GM19397 (cell line): ENCODE data around the gene HNRNPA1L2.
"Not testable (repeated sequence)": the region's sequence is repeated elsewhere in the genome, so short reads cannot be mapped to it uniquely, and the experiment has no call there.

Experiments used
- ATAC-seq: cut with Tn5 transposase; IDR thresholded peaks from one replicate; pipeline ENCODE4 v1.9.1; 2021; ENCODE audit warnings: mild to moderate bottlenecking, moderate library complexity; ENCODE audit not compliant: unreplicated experiment

The HNRNPA1L2 gene

DNA sequence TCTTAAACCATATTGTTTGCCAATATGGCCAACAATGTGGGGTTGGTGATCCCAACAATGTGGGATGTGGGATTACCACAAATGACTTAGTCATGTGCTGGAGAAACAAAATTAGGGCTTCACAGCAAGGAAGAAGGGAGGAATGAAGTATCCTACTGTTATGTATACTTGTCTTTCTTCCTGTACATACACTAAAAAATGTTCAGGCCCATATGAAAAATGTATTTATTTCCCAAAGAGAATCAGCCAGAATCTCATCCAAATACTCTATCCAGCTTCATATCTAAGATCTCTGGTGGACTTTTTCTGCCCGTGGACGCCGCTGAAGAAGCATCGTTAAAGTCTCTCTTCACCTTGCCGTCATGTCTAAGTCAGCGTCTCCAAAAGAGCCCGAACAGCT is at the start of gene HNRNPA1L2:
Gene HNRNPA1L2, plus strand, starts transcription at position 301 of the 400 bp plus-strand sequence. Its CDS starts 62 bp downstream, at position 363.
- no peak for ATAC-seq

DNA sequence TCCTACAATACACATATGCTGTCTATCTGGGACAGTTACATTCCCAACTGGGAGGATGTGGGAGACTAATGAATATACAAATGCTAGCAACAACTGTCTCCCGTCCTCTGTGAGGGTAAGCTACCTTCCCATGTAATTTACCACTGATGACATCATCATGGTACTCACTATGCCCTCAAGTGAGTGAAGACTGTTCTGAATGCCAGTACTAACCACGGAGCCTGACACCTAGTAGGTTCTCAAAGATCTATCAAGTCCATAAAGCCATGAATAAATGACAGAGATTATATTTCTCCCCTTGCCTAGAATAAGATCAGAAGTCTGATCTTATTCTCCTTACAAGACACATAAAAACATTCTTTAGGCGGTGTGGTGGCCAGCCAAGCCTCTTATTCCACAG is 49.1 kb upstream of the HNRNPA1L2 start:
- ATAC-seq = not testable (repeated sequence)

DNA sequence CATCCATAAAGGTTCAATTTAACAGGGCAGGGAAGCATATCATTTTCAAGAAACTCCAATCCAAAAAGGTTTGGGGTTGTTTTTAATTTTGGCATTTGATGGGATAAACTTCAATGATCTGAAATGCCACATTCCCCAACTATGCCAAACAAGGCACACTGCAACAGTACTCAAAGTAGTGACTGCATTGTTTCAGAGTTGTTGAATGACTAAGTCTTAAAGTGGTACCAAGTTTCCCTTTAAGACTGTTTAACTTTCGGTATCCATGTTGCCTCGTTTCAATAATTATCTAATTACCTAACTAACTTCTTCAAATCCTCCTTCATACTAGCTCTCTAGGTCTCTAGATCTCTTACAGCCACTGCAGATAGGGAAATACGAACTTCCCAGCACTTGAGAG is 48.4 kb upstream of the HNRNPA1L2 start:
- not testable (repeated sequence) for ATAC-seq

DNA sequence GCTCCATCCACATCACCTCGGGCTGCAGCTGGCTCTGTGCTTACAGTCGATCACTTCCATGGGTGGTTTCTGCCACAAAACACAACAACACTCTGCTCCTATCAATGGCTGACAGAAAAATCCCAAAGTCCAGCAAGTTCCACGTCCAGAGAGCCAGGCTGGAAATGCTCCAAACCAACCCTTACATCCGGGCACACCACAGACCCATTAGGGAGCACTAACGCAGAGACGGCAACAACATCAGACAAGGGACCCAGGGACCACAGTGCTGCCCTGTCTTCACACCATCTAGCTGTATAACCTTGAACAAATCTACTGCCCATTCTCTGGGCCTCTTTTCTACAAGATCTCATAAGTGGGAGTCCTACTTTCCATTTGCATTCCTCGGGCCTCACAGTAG is 47.9 kb upstream of the HNRNPA1L2 start:
- not testable (repeated sequence) for ATAC-seq

DNA sequence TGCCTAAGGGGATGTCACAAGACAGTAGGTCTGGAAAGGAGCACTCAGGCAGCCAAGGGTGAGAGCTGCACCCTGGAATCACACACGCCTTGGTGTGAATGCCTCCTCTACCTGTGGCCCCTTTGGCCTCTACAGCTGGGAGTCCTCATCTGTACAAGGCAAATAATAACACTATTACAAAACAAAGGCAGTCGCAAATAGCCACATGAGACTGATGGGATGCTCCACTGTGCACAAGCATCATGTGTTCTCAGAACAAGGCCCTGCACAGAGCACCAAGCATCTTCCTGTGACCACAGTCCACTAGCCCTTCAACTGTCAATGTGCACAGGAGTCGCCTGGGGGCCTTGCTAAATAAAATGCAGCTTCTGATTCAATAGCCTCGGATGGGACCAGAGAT is 44.6 kb upstream of the HNRNPA1L2 start:
- ATAC-seq = no peak

DNA sequence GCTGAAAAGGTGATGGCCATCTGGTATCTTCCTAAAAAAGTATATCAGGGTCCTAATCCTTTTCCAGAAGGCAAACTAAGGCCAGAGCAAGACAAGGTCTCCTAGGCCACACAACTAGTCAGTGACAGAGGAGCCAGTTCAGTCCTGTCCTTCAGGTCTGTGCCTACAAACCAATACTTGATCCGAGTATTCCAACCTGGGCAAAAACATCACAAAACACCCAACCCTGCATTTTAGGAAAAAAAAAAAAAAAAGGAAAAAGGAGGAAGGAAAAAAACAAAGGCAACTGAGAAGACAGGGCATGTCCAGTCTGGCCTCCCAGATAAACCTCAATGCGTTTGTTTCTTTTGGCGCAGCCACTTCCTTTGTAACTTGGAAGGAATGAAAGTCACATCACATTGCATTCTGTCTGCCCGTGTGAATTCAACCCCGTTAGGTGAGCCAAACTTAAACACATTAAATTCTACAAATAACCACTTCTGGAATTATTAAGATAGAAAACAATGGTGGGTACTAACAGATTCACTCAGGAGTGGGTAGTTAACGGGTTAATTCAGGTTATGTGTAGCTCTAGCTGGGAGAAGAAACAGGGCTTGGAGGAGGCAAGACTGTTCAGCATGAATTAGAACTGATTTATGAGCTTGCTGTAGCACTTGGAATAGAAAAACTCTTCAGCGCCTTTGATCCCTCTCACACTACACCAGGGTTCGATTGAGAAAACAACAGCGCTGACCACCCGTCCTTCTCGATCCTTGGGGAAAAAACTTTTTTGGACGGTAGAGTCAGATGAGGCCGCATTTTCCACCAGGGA is 43.0 kb upstream of the HNRNPA1L2 start:
- ATAC-seq = peak; percentile 7

DNA sequence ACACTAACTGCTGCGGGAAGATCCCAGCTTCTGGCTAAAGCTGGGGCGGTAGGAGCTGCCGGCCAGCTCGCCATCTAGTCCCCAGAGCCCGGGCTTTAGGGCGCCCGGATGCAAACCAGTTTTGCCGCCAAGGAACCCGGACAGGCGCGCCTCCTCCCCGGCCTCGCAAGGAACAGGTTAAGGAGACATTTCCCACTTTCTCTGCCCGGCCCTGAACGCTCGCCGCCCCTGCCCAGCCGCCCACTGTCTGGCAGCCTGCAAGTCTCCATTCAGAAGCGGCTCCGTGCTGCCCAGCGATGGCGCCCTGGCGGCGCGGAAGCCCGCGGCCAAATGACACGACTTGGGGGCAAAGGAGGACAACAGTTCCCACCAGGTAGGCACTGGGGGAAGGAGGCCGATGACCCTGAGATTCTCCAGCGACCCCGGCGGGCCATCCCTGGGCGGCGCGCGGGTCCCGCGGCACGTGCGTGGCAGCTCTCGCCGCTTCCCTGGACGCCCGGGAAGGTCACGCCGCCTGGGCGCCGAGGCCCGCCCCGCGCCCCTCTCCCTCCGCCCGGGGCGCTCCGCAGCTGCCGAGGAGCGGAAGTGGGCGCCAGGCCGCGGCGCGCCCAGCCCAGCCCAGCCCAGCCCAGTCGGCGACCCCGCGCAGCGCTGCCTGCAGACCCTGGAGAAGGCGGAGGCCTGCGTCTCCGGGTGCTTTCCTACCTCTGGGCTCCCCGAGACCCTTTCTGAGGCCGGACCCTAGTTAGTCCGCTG is 42.2 kb upstream of the HNRNPA1L2 start:
- peak; percentile 69 for ATAC-seq

DNA sequence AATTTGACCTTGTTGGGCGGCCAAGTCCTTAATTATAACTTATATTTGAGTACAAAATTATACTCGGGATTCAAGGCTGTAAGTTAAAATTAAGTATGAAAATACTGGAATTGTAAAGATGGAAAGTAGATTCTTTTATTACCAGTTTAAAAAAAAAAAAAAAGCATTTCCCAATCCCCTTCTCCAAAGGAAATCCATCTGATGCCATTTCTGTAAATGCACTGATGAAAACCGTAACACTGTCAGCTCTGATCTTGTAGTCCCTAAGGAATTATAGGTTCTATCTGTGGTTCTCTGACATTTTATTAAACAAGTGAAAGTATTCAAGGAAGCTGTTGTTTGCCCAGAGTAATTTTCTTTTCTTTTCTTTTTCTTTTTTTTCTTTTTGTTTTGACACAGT is 41.6 kb upstream of the HNRNPA1L2 start:
- ATAC-seq = no peak

DNA sequence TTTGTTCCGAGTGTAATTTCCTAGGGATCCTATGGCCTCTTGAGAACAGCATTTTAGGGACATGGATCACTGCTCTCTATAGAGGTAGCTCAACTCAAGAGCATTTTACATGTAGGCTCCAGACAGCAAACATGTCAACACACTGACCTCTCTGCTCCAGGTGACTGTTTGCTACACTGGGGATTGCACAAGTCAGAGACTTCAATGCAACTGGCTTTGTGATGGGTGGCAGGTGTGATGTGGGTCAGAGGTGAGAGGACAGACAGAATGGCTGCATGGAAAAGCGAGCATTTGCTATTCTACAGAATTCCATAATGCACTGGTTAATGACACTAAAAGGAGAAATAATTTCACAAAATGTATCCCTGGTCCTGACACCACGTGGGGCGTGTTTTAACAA is 38.9 kb upstream of the HNRNPA1L2 start:
- ATAC-seq = not testable (repeated sequence)

DNA sequence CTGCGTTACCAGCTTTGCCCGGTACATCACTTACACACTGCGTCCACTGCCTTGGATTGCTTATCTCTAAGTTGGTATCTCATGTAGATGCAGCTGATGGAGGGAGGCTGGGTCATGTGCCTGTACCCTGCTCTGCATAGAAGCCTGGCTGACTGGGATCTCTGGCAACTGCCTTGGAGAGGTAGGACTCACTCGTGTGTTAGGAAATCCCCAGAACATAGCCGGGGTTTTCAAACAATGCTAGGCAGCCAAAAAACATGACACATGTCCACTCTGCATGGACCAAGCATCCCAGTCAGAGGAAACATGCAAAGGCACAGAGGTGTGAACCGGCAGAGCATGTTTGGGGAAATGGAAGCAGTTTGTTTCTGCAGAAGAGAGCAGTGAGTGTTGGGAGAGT is 36.1 kb upstream of the HNRNPA1L2 start:
- not testable (repeated sequence) for ATAC-seq

DNA sequence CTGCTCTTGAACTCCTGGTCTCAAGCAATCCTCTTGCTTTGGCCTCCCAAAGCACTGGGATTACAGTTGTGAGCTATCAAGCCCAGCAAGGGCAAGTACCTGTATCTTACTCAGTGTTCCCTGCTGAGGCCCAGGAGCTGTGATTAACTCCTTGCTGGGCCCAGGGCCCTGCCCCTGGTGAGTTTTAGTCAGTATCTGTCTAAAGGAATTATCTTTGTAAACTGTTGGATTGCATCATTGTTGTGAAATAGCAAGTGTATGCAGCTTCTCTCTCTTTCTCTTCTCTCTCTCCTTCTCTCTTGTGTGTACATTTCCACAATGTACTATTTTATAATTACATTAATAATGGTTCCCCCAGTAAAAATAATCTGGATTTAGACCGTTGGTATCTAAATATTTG is 35.4 kb upstream of the HNRNPA1L2 start:
- not testable (repeated sequence) for ATAC-seq

DNA sequence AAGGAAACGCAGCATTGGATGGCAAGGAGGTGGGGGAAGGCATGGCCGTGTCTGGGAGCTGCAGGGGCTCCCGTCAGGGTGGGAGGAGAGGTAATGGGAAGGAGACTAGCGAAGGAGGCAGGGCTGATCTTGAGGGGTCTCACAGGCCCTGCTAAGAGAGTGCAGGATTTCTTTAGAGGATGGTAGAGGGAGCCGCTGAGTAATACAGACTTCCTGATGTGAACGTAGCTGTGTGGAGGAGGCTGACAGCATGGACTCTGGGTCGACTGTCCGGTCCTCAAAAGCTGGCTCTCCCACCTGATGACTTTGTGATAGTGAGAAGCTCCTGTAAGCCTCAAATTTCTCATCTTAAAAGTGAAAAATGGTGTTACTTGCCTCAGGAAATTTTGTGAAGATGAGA is 34.0 kb upstream of the HNRNPA1L2 start:
- not testable (repeated sequence) for ATAC-seq

DNA sequence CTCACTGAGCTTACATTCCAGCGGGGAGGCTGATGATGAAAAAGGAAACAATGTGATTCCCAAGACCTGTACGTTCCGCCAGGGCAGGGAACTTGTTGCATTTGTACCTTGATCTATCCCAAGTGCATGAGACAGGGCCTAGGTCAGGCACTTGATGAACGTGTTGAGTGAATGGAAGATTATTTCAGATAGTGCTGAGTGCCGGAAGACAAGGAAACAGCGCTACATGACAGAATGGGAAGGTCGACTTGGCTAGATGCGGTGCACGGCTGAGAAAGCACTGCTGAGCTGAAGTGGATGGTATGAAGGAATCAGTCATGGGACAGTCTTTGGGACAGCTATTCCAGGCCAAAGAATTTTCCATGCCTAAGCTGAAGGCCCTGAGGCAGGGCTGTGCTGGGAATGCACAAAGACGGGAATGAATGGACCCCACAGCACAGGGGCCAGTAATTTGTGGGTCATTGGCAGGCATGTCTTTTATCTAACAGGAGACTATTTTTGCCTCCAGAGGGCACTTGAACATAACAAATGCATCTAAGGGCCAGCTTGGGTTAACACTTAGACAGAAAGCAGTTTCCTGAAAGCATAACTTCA is 33.1 kb upstream of the HNRNPA1L2 start:
- peak; percentile 63 for ATAC-seq

DNA sequence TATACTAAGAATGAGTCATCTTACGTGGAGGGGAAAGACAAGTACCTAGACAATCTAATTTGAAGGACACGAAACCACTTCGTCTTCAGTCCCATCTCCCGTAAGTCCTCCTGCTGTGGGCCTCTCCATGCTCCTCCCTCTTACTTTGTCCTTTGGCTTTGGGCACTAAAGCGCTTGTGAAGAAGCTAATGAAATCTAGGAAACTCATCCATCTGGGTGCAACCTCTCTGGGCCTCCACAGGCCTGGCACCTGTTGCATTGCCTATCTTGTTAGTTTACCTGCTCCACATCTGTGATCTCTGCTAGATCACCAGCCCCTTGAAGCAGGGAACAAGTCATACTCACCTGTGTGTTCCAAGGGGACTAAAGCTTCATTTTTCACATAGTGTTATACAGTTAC is 32.1 kb upstream of the HNRNPA1L2 start:
- not testable (repeated sequence) for ATAC-seq

DNA sequence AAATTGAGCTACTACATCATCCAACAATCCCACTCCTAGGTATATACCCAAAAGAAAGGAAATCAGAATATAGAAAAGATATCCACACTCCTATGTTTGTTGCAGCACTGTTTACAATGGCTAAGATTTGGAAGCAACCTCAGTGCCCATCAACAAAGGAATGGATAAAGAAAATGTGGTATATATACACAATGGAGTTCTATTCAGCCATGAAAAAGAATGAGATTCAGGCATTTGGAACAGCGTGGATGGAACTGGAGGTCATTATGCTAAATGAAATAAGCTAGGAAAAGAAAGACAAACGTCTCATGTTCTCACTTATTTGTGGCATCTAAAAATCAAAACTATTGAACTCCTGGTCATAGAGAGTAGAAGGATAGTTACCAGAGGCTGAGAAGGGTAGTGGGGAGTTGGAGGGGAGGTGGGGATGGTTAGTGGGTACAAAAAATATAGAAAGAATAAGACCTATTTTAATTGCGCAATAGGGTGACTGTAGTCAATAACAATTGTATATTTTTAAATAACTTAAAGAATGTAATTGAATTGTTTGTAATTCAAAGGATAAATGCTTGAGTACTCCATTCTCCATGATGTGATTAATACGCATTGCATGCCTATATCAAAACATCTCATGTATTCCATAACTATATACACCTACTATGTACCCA is 27.0 kb upstream of the HNRNPA1L2 start:
- no peak for ATAC-seq

DNA sequence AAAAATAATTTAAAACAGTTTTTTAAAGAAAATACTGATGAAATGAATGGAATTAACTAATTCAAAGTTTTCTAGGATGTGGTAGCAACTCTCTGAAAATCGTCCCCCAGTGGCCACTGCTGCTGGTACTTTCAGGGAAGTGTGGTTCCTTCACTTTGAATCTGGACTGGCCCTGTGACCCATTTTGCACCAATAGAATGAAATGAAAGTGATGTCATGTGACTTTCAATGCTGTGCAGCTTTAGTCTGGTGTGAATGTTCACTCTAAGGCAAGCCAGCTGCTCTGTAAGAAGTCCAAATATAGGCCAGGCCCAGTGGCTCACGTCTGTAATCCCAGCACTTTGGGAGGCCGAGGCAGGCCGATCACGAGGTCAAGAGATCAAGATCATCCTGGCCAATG is 26.4 kb upstream of the HNRNPA1L2 start:
- ATAC-seq = no peak

DNA sequence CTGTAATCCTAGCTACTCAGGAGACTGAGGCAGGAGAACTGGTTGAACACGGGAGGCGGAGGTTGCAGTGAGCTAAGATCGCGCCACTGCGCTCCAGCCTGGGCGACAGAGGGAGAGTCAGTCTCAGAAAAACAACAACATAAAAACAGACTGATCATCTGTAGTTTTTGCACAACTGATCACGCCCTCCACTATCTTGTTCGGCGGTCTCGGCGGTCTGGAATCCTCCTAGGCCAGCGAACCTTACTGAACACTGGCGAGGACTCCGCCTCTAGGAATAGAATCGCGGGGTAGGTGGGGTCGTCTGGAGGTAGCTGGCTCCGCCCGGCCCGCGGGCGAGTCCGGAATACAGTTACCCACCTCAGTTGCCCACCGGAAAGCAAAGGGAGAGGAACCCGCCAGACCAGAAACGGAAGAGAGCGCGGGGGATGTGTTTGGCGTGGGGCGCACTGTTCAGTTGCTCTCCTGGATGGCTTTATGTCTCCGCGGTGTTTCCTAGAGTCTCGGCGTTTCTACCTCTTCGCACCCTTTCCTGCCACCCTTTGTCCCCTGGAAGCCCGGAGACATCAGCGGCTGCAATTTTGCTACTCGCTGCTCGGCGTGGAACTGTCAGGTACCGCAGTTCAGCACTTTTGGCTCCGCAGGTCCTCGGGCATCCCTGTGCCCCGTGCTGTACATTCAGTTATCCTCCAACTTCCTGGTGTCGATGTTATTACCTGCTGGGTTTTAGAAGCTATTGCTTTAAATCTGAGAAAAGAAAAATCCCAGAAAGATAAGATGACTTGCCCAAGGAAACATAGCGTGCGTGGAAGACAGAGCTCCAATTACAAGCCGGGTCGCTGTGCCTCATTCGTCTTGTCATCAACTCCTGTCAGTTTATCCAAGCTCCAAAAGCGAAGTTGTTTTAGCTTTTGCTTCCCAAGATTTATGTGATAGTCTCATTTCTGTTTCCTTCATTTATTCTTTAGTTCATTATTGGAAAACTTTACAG is 24.9 kb upstream of the HNRNPA1L2 start:
- peak; percentile 97 for ATAC-seq

DNA sequence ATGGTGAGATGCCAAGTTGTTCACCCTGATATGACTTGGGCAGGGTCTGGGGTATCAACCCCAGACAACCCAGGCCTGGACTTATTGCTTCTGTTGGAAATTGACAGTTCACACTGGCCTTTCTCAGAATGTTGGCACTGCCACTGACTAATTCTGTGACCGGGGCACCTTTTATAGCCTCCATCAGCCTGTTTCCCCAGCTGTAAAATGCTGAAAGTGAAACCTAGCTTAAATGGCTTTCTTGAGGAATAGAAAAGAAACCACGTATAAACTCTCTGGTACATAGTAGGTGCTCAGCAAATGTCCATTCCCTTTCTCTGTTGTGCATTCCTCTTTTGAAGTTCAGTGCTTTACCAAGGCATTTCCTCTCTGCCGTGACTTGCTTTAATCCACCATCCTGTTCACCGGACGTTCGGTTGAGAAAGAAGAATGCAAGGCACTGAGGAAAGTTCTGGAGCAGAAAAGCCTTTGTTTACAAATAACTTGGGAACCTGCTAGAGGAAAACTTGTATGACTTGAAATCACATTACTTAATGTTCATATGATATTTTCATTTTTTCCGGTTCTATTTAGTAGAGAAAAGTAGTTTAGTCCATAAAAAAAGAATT is 11.0 kb upstream of the HNRNPA1L2 start:
- ATAC-seq = not testable (repeated sequence)

DNA sequence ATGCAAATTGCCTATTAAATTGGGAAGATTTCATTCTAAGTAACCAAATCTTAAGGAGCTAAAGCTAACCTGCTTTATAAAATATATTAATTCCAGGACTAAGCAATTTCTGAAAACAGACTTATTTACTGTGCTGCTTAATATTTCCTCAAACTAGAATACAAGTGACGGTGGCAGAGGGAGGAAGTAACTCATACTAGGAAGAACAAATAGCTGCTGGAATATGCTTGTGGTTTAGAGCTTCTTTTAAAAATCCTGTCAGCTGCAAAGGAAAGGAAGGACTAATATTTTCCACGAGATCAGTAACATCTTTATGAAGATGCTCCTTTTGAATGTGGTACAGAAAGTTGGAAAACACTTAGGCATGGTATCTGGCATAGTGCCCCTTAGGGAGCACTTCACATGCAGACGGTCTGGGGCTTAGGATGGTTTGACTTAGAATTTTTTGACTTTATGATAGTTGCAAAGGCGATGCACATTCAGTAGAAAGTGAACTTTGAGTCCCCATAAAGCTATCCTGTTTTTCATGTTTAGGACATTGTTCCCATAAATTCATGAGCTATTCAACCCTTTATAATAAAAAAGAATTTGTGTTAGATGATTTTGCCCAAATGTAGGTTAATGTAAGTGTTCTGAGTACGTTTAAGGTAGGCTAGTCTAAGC is 3.4 kb upstream of the HNRNPA1L2 start:
- no peak for ATAC-seq
